ENCODE measurements around the gene RAB28. TPM values are rescaled to one million over a fixed set of nuclear protein-coding genes. Genes with fewer than 3 reads are reported as not detected.
"Not testable (repeated sequence)": the region's sequence is repeated elsewhere in the genome, so short reads cannot be mapped to it uniquely, and the experiment has no call there.

The RAB28 gene
- total RNA-seq, 2 experiments from 2014 or later, result 16.5 to 18.8 TPM

- intact Hi-C loops (cut with micrococcal nuclease); H3K27ac Mint-ChIP-seq; H3K4me3 Mint-ChIP-seq; CTCF ChIA-PET; H3K27me3 Mint-ChIP-seq; DNase-seq; POLR2A ChIA-PET: not testable (repeated sequence)
- H3K36me3 Mint-ChIP-seq, result peaks cover 33% of the 10 kb centered on the region
- H3K9me3 Mint-ChIP-seq, result peaks cover 28% of the 10 kb centered on the region
- peaks cover 13% of the 10 kb centered on the region for H3K4me1 Mint-ChIP-seq (ENCODE audit: low read depth)
Observed at GRCh38 chr4:13389901-13390300, 94.2 kb downstream of the RAB28 start.

GRCh38 chr4:13386405-13387107, 97.6 kb downstream of the RAB28 start:
- no peak overlapping the region for H3K4me3 Mint-ChIP-seq
- ChIA-PET CTCF (no interaction called here), POLR2A (no interaction called here)
- no peak for DNase-seq
- peaks cover 27% of the 10 kb centered on the region for H3K36me3 Mint-ChIP-seq
- intact Hi-C loops (cut with micrococcal nuclease), result no loop called here
- no peaks in the 10 kb centered on the region for H3K27me3 Mint-ChIP-seq
- H3K27ac Mint-ChIP-seq, result no peak overlapping the region
- H3K4me1 Mint-ChIP-seq (ENCODE audit: low read depth), result peaks cover 13% of the 10 kb centered on the region
- peaks cover 27% of the 10 kb centered on the region for H3K9me3 Mint-ChIP-seq

- H3K27me3 Mint-ChIP-seq, result no peaks in the 10 kb centered on the region
- DNase-seq, result no peak
- intact Hi-C loops (cut with micrococcal nuclease), result no loop called here
- H3K4me3 Mint-ChIP-seq, result no peak overlapping the region
- POLR2A ChIA-PET, result no interaction called here
- peaks cover 13% of the 10 kb centered on the region for H3K4me1 Mint-ChIP-seq (ENCODE audit: low read depth)
- no peak overlapping the region for H3K27ac Mint-ChIP-seq
- peaks cover 20% of the 10 kb centered on the region for H3K9me3 Mint-ChIP-seq
- CTCF ChIA-PET, result no interaction called here
- peaks cover 21% of the 10 kb centered on the region for H3K36me3 Mint-ChIP-seq
Observed at GRCh38 chr4:13384055-13384454, 100.1 kb downstream of the RAB28 start.

GRCh38 chr4:13378973-13379759, 105.0 kb downstream of the RAB28 start:
- no peaks in the 10 kb centered on the region for H3K27me3 Mint-ChIP-seq
- intact Hi-C loops (cut with micrococcal nuclease), result no loop called here
- H3K4me1 Mint-ChIP-seq (ENCODE audit: low read depth), result no peaks in the 10 kb centered on the region
- no peaks in the 10 kb centered on the region for H3K9me3 Mint-ChIP-seq
- H3K4me3 Mint-ChIP-seq, result no peak overlapping the region
- H3K36me3 Mint-ChIP-seq, result peaks cover 5% of the 10 kb centered on the region
- no peak overlapping the region for H3K27ac Mint-ChIP-seq
- POLR2A ChIA-PET, result no interaction called here
- DNase-seq, result no peak
- CTCF ChIA-PET, result no interaction called here

- Mint-ChIP-seq H3K36me3 (peaks cover 9% of the 10 kb centered on the region), H3K27me3 (no peaks in the 10 kb centered on the region), H3K4me1 (ENCODE audit: low read depth) (no peaks in the 10 kb centered on the region), H3K4me3 (no peak overlapping the region), H3K27ac (no peak overlapping the region), H3K9me3 (no peaks in the 10 kb centered on the region)
- DNase-seq, result no peak
- intact Hi-C loops (cut with micrococcal nuclease), result no loop called here
- CTCF ChIA-PET, result no interaction called here
- POLR2A ChIA-PET, result no interaction called here
Observed at GRCh38 chr4:13371048-13371447, 113.1 kb downstream of the RAB28 start.

GRCh38 chr4:13368217-13368616, 115.9 kb downstream of the RAB28 start:
- no peaks in the 10 kb centered on the region for H3K27me3 Mint-ChIP-seq
- POLR2A ChIA-PET, result interaction anchor here (0.6 kb wide), 1 partner anchor 246 kb away, joined by 3 read pairs; no protein-coding TSS in a partner anchor
- no peaks in the 10 kb centered on the region for H3K4me1 Mint-ChIP-seq (ENCODE audit: low read depth)
- H3K9me3 Mint-ChIP-seq, result no peaks in the 10 kb centered on the region
- H3K36me3 Mint-ChIP-seq, result peaks cover 18% of the 10 kb centered on the region
- CTCF ChIA-PET, result no interaction called here
- DNase-seq, result no peak
- no peak overlapping the region for H3K27ac Mint-ChIP-seq
- intact Hi-C loops (cut with micrococcal nuclease), result no loop called here
- no peak overlapping the region for H3K4me3 Mint-ChIP-seq

GRCh38 chr4:13367691-13368090, 116.4 kb downstream of the RAB28 start:
- H3K9me3 Mint-ChIP-seq, result no peaks in the 10 kb centered on the region
- ChIA-PET POLR2A (no interaction called here), CTCF (no interaction called here)
- no peaks in the 10 kb centered on the region for H3K27me3 Mint-ChIP-seq
- no peak for DNase-seq
- no peaks in the 10 kb centered on the region for H3K4me1 Mint-ChIP-seq (ENCODE audit: low read depth)
- intact Hi-C loops (cut with micrococcal nuclease), result no loop called here
- peaks cover 18% of the 10 kb centered on the region for H3K36me3 Mint-ChIP-seq
- H3K4me3 Mint-ChIP-seq, result no peak overlapping the region
- no peak overlapping the region for H3K27ac Mint-ChIP-seq

- CTCF ChIA-PET, result no interaction called here
- H3K27me3 Mint-ChIP-seq, result no peaks in the 10 kb centered on the region
- H3K4me1 Mint-ChIP-seq (ENCODE audit: low read depth), result no peaks in the 10 kb centered on the region
- peaks cover 18% of the 10 kb centered on the region for H3K36me3 Mint-ChIP-seq
- no peak overlapping the region for H3K27ac Mint-ChIP-seq
- H3K4me3 Mint-ChIP-seq, result no peak overlapping the region
- no peaks in the 10 kb centered on the region for H3K9me3 Mint-ChIP-seq
- intact Hi-C loops (cut with micrococcal nuclease), result no loop called here
- DNase-seq, result no peak
- POLR2A ChIA-PET, result no interaction called here
Observed at GRCh38 chr4:13367244-13367643, 116.9 kb downstream of the RAB28 start.

GRCh38 chr4:13365195-13365594, 118.9 kb downstream of the RAB28 start:
- CTCF ChIA-PET, result no interaction called here
- Mint-ChIP-seq H3K4me3 (no peak overlapping the region), H3K9me3 (no peaks in the 10 kb centered on the region), H3K36me3 (peaks cover 22% of the 10 kb centered on the region), H3K4me1 (ENCODE audit: low read depth) (no peaks in the 10 kb centered on the region), H3K27me3 (no peaks in the 10 kb centered on the region), H3K27ac (no peak overlapping the region)
- no peak for DNase-seq
- POLR2A ChIA-PET, result no interaction called here
- intact Hi-C loops (cut with micrococcal nuclease), result no loop called here

GRCh38 chr4:13364653-13365052, 119.5 kb downstream of the RAB28 start:
- Mint-ChIP-seq H3K27me3 (no peaks in the 10 kb centered on the region), H3K4me3 (no peak overlapping the region), H3K27ac (no peak overlapping the region), H3K9me3 (no peaks in the 10 kb centered on the region), H3K4me1 (ENCODE audit: low read depth) (no peaks in the 10 kb centered on the region), H3K36me3 (peaks cover 24% of the 10 kb centered on the region)
- intact Hi-C loops (cut with micrococcal nuclease), result no loop called here
- no peak for DNase-seq
- POLR2A ChIA-PET, result no interaction called here
- CTCF ChIA-PET, result no interaction called here

GRCh38 chr4:13364172-13364571, 120.0 kb downstream of the RAB28 start:
- peaks cover 26% of the 10 kb centered on the region for H3K36me3 Mint-ChIP-seq
- DNase-seq, result no peak
- ChIA-PET POLR2A (no interaction called here), CTCF (no interaction called here)
- intact Hi-C loops (cut with micrococcal nuclease), result no loop called here
- H3K27ac Mint-ChIP-seq, result no peak overlapping the region
- H3K9me3 Mint-ChIP-seq, result no peaks in the 10 kb centered on the region
- H3K4me1 Mint-ChIP-seq (ENCODE audit: low read depth), result no peaks in the 10 kb centered on the region
- H3K4me3 Mint-ChIP-seq, result no peak overlapping the region
- no peaks in the 10 kb centered on the region for H3K27me3 Mint-ChIP-seq

GRCh38 chr4:13359809-13360208, 124.3 kb downstream of the RAB28 start:
- ChIA-PET POLR2A (no interaction called here), CTCF (no interaction called here)
- no peaks in the 10 kb centered on the region for H3K27me3 Mint-ChIP-seq
- peaks cover 21% of the 10 kb centered on the region for H3K36me3 Mint-ChIP-seq
- no peaks in the 10 kb centered on the region for H3K9me3 Mint-ChIP-seq
- H3K4me3 Mint-ChIP-seq, result no peak overlapping the region
- H3K4me1 Mint-ChIP-seq (ENCODE audit: low read depth), result no peaks in the 10 kb centered on the region
- intact Hi-C loops (cut with micrococcal nuclease), result no loop called here
- no peak overlapping the region for H3K27ac Mint-ChIP-seq
- DNase-seq, result no peak
